HEK293T (cell line): ENCODE data around the gene FOXP3.
A peak's percentile ranks its signal among the peaks of the same experiment; 100 is the strongest.
"Not testable (repeated sequence)": the region's sequence is repeated elsewhere in the genome, so short reads cannot be mapped to it uniquely, and the experiment has no call there.

Experiments used
- CTCF ChIA-PET: fragments of 350-600 bp; formaldehyde crosslinking; extraction: SDS; loops from one replicate; lab custom pipeline; 2021; ENCODE audit warnings: antibody characterized with exemption, inconsistent platforms; lab: Yijun Ruan, JAX
- POLR2A ChIA-PET: fragments of 350-600 bp; formaldehyde crosslinking; extraction: SDS; loops from one replicate; lab custom pipeline; 2020; ENCODE audit warnings: antibody characterized with exemption, inconsistent platforms; lab: Yijun Ruan, JAX
- DNase-seq: peaks from one replicate; pipeline ENCODE4 v3.0.0; 2012; ENCODE audit warnings: mixed read lengths; ENCODE audit errors: extremely low spot score
- ARNT ChIP-seq: fragments of 450-650 bp; IDR thresholded peaks from 2 replicates; pipeline ENCODE4 v1.6.1; 2017; ENCODE audit warnings: mild to moderate bottlenecking
- BHLHE40 ChIP-seq: fragments of 450-650 bp; IDR thresholded peaks from 2 replicates; pipeline ENCODE4 v1.6.1; 2016; ENCODE audit warnings: mild to moderate bottlenecking, moderate library complexity, borderline replicate concordance
- CTBP1 ChIP-seq: fragments of 450-650 bp; IDR thresholded peaks from 2 replicates; pipeline ENCODE4 v1.6.1; 2016; ENCODE audit warnings: borderline replicate concordance
- ELF4 ChIP-seq: fragments of 450-650 bp; IDR thresholded peaks from 2 replicates; pipeline ENCODE4 v1.6.1; 2017; ENCODE audit warnings: antibody characterized with exemption
- FOXA1 ChIP-seq: fragments of 450-650 bp; IDR thresholded peaks from 2 replicates; pipeline ENCODE4 v1.6.1; 2016; ENCODE audit warnings: mild to moderate bottlenecking
- FOXK2 ChIP-seq: fragments of 450-650 bp; IDR thresholded peaks from 2 replicates; pipeline ENCODE4 v1.6.1; 2016; ENCODE audit warnings: mild to moderate bottlenecking
- FOXM1 ChIP-seq: fragments of 450-650 bp; IDR thresholded peaks from 2 replicates; pipeline ENCODE4 v1.6.1; 2017; ENCODE audit warnings: mild to moderate bottlenecking, borderline replicate concordance
- HDGF ChIP-seq: fragments of 450-650 bp; IDR thresholded peaks from 2 replicates; pipeline ENCODE4 v1.6.1; 2017; ENCODE audit warnings: antibody characterized with exemption, borderline replicate concordance
- L3MBTL2 ChIP-seq: fragments of 450-650 bp; conservative IDR thresholded peaks from 2 replicates; pipeline ENCODE4 v1.6.1; 2016; ENCODE audit warnings: mild to moderate bottlenecking
- LEF1 ChIP-seq: fragments of 450-650 bp; IDR thresholded peaks from 2 replicates; pipeline ENCODE4 v1.6.1; 2017; ENCODE audit warnings: mild to moderate bottlenecking, borderline replicate concordance
- NFRKB ChIP-seq: fragments of 450-650 bp; IDR thresholded peaks from 2 replicates; pipeline ENCODE4 v1.6.1; 2016; ENCODE audit warnings: mild to moderate bottlenecking, moderate library complexity
- PKNOX1 ChIP-seq: fragments of 450-650 bp; IDR thresholded peaks from 2 replicates; pipeline ENCODE4 v1.6.1; 2016
- SP1 ChIP-seq: fragments of 450-650 bp; IDR thresholded peaks from 2 replicates; pipeline ENCODE4 v1.6.1; 2017
- SUZ12 ChIP-seq: fragments of 450-650 bp; IDR thresholded peaks from 2 replicates; pipeline ENCODE4 v1.6.1; 2016; ENCODE audit warnings: mild to moderate bottlenecking
- TARDBP ChIP-seq: fragments of 450-650 bp; IDR thresholded peaks from 2 replicates; pipeline ENCODE4 v1.6.1; 2016
- ZNF384 ChIP-seq: fragments of 450-650 bp; IDR thresholded peaks from 2 replicates; pipeline ENCODE4 v1.6.1; 2016

The FOXP3 gene

GRCh38 chrX:49303346-49303745 is 38.8 kb upstream of the FOXP3 start, which contains the start of gene GAGE10:
Gene GAGE10 (plus strand): TSS chrX:49303646. CDS start chrX:49304860, 1,214 bp downstream.
- ChIA-PET POLR2A (no interaction called here), CTCF (no interaction called here)
- DNase-seq = no peak
- no peak for TF ChIP-seq FOXA1
- no peak for TF ChIP-seq PKNOX1
- no peak for TF ChIP-seq BHLHE40
- no peak for TF ChIP-seq LEF1
- no peak for TF ChIP-seq L3MBTL2
- TF ChIP-seq TARDBP = no peak
- TF ChIP-seq CTBP1 = no peak
- TF ChIP-seq ARNT = no peak
- no peak for TF ChIP-seq FOXM1
- no peak for TF ChIP-seq ZNF384
- no peak for TF ChIP-seq SP1
- TF ChIP-seq FOXK2 = no peak
- no peak for TF ChIP-seq NFRKB
- no peak for TF ChIP-seq HDGF

- POLR2A ChIA-PET = no interaction called here
Measured at GRCh38 chrX:49300703-49301102, 36.2 kb upstream of the FOXP3 start.

GRCh38 chrX:49299293-49299692 is 34.8 kb upstream of the FOXP3 start:
- DNase-seq, POLR2A ChIA-PET, CTCF ChIA-PET: not testable (repeated sequence)

More at GRCh38 chrX:49300703-49301102, 36.2 kb upstream of the FOXP3 start:
- no peak for DNase-seq
- CTCF ChIA-PET = interaction anchor here (0.6 kb wide), 1 partner anchor 8 kb away, joined by 3 read pairs; no protein-coding TSS in a partner anchor
- TF ChIP-seq FOXA1 = no peak
- no peak for TF ChIP-seq CTBP1
- no peak for TF ChIP-seq SUZ12
- TF ChIP-seq FOXM1 = no peak
- TF ChIP-seq L3MBTL2 = no peak
- no peak for TF ChIP-seq PKNOX1
- TF ChIP-seq TARDBP = no peak
- no peak for TF ChIP-seq BHLHE40
- TF ChIP-seq ELF4 = no peak
- no peak for TF ChIP-seq LEF1
- no peak for TF ChIP-seq HDGF
- no peak for TF ChIP-seq NFRKB
- TF ChIP-seq FOXK2 = no peak
- TF ChIP-seq ZNF384 = no peak
- TF ChIP-seq SP1 = no peak
- no peak for TF ChIP-seq ARNT

GRCh38 chrX:49292400-49293362 is 28.2 kb upstream of the FOXP3 start:
- ChIA-PET POLR2A (no interaction called here), CTCF (interaction anchor here (0.6 to 1.1 kb wide), 3 partner anchors 8 to 30 kb away, joined by 3 to 6 read pairs (median 3); no protein-coding TSS in a partner anchor)
- no peak for TF ChIP-seq ZNF384
- TF ChIP-seq ARNT = no peak
- no peak for TF ChIP-seq FOXM1
- DNase-seq = no peak

GRCh38 chrX:49291615-49292337 is 27.3 kb upstream of the FOXP3 start:
- peak; percentile 68 for DNase-seq
- POLR2A ChIA-PET = no interaction called here

GRCh38 chrX:49290215-49290614 is 25.7 kb upstream of the FOXP3 start:
- CTCF ChIA-PET = no interaction called here
- DNase-seq = no peak
- no peak for TF ChIP-seq PKNOX1
- no peak for TF ChIP-seq HDGF
- no peak for TF ChIP-seq TARDBP
- TF ChIP-seq LEF1 = no peak
- no peak for TF ChIP-seq FOXA1
- TF ChIP-seq FOXK2 = no peak
- TF ChIP-seq ZNF384 = no peak
- no peak for TF ChIP-seq NFRKB
- TF ChIP-seq CTBP1 = no peak
- POLR2A ChIA-PET = no interaction called here

More at GRCh38 chrX:49291615-49292337, 27.3 kb upstream of the FOXP3 start:
- CTCF ChIA-PET = interaction anchor here (0.6 to 1.1 kb wide), 5 partner anchors 11 to 661 kb away, joined by 3 to 6 read pairs (median 4); no protein-coding TSS in a partner anchor
- TF ChIP-seq ELF4 (no peak), FOXK2 (no peak), FOXA1 (no peak), CTBP1 (no peak), BHLHE40 (no peak), LEF1 (no peak), L3MBTL2 (no peak)
